OCI-LY7 (cell line): ENCODE results near the gene NCK2.

Source experiments
- EZH2phosphoT487 ChIP-seq: fragments of 200-600 bp; sonication (generic); IDR thresholded peaks from 2 replicates; pipeline ENCODE4 v1.6.1; 2018; ENCODE audit warnings: low read depth, borderline replicate concordance, mild to moderate bottlenecking, mixed run types, antibody characterized with exemption, low read length, moderate library complexity, mixed read lengths
- TF ChIP-seq, protein P1 (sequence below): fragments of 200-600 bp; sonication (generic); conservative IDR thresholded peaks from 2 replicates; pipeline ENCODE4 v1.5.1; 2014; ENCODE audit warnings: mild to moderate bottlenecking, antibody characterized with exemption, low read length, moderate library complexity, mixed read lengths

DNA sequence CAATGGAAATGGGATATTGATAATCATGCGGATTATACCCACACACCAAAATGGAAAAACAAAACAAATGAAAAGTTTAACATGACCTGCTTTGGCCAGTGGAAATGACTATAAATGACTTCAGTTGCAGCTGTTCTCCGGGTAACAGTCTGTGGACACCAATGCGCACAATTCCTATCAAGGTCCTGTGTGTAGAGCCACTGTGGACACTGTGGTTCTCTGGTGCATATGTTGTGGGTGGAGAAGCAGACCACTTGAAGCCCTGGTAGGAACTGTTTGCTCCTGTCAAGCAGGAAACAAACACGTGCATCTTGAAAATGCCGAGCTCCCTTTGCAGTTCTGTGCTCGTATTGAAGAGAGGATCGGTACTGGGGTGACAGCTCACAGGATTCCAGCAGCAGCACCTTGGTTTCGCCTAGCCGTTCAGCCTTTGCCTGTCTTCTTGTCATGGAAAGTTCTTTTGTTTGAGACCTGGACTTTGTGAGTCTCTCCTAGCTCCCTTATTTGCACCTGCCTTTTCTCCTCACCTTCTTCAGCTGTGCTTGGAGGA, 32.9 kb downstream of the NCK2 start:
- TF ChIP-seq, protein P1, sequence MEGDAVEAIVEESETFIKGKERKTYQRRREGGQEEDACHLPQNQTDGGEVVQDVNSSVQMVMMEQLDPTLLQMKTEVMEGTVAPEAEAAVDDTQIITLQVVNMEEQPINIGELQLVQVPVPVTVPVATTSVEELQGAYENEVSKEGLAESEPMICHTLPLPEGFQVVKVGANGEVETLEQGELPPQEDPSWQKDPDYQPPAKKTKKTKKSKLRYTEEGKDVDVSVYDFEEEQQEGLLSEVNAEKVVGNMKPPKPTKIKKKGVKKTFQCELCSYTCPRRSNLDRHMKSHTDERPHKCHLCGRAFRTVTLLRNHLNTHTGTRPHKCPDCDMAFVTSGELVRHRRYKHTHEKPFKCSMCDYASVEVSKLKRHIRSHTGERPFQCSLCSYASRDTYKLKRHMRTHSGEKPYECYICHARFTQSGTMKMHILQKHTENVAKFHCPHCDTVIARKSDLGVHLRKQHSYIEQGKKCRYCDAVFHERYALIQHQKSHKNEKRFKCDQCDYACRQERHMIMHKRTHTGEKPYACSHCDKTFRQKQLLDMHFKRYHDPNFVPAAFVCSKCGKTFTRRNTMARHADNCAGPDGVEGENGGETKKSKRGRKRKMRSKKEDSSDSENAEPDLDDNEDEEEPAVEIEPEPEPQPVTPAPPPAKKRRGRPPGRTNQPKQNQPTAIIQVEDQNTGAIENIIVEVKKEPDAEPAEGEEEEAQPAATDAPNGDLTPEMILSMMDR: no peak
- TF ChIP-seq EZH2phosphoT487: no peak
